ENCODE results near the gene LHX3.

LHX3 gene

GRCh38 chr9:136225748-136226679, 21.1 kb upstream of the LHX3 start:
- no peak for FAIRE-seq

- no peak for FAIRE-seq
Observed at GRCh38 chr9:136225366-136225747, 20.4 kb upstream of the LHX3 start.

GRCh38 chr9:136223871-136224640, 19.1 kb upstream of the LHX3 start:
- FAIRE-seq, result no peak

GRCh38 chr9:136222906-136223285, 18.0 kb upstream of the LHX3 start:
- no peak for FAIRE-seq

- FAIRE-seq, result no peak
Observed at GRCh38 chr9:136222166-136222905, 17.4 kb upstream of the LHX3 start.

- FAIRE-seq, result no peak
Observed at GRCh38 chr9:136220017-136220729, 15.2 kb upstream of the LHX3 start.

GRCh38 chr9:136219276-136219675, 14.3 kb upstream of the LHX3 start:
- FAIRE-seq, result no peak

- FAIRE-seq, result no peak
Observed at GRCh38 chr9:136218673-136219072, 13.7 kb upstream of the LHX3 start.

GRCh38 chr9:136218271-136218670, 13.3 kb upstream of the LHX3 start:
- FAIRE-seq, result no peak

- no peak for FAIRE-seq
Observed at GRCh38 chr9:136216541-136217244, 11.8 kb upstream of the LHX3 start.

- FAIRE-seq, result no peak
Observed at GRCh38 chr9:136213733-136214132, 8.8 kb upstream of the LHX3 start.

- FAIRE-seq, result no peak
Observed at GRCh38 chr9:136212345-136212950, 7.5 kb upstream of the LHX3 start.

- no peak for FAIRE-seq
Observed at GRCh38 chr9:136211441-136212344, 6.8 kb upstream of the LHX3 start.

GRCh38 chr9:136211006-136211405, 6.1 kb upstream of the LHX3 start:
- FAIRE-seq, result no peak

GRCh38 chr9:136210276-136210675, 5.3 kb upstream of the LHX3 start:
- FAIRE-seq, result no peak

GRCh38 chr9:136209786-136210185, 4.9 kb upstream of the LHX3 start:
- no peak for FAIRE-seq

GRCh38 chr9:136209232-136209631, 4.3 kb upstream of the LHX3 start:
- FAIRE-seq, result no peak

- FAIRE-seq, result no peak
Observed at GRCh38 chr9:136208675-136209074, 3.7 kb upstream of the LHX3 start.

- no peak for FAIRE-seq
Observed at GRCh38 chr9:136207616-136208015, 2.7 kb upstream of the LHX3 start.

GRCh38 chr9:136206602-136207275, 1.8 kb upstream of the LHX3 start:
- FAIRE-seq, result no peak
